ENCODE results near the gene USP6NL.

USP6NL gene

DNA sequence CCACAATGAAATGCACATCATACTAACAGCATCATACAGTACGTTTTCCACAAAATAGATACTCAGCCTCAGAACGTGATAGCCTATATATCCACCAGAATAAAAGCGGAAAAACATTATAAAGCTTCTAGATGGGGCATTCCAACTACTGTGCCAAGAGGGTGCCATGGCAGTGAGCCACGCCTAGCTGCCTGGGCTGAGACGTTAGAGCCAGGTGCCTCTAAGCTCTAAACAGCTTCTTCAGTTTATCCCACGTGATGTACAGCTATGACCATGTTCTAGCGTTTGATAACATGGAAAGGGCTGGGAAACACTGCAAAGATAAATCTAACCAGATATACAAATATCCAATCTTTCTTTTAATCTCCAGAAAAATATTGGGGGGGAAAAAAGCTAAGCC is 17.8 kb downstream of the USP6NL start:
- DNase-seq (ENCODE audit: low read depth), result no peak

DNA sequence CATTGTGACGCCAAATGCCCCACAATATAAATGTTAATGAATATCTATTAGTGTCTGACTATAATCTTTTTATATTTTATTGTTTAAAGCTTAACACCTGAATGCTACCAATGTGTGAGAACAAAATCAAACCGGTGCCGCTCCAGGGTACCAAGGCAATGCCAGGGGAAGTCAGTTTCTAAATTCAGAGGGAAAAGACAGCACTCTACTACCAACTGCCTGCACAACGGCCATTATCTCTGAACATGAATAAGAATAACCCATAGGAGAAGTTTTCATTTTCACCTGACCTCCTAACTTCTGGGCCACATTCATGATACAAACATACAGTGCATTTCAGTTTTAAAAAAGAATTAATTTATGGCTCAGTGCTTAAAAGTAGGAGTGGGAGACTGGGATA is 21.7 kb downstream of the USP6NL start:
- no peak for DNase-seq (ENCODE audit: low read depth)

DNA sequence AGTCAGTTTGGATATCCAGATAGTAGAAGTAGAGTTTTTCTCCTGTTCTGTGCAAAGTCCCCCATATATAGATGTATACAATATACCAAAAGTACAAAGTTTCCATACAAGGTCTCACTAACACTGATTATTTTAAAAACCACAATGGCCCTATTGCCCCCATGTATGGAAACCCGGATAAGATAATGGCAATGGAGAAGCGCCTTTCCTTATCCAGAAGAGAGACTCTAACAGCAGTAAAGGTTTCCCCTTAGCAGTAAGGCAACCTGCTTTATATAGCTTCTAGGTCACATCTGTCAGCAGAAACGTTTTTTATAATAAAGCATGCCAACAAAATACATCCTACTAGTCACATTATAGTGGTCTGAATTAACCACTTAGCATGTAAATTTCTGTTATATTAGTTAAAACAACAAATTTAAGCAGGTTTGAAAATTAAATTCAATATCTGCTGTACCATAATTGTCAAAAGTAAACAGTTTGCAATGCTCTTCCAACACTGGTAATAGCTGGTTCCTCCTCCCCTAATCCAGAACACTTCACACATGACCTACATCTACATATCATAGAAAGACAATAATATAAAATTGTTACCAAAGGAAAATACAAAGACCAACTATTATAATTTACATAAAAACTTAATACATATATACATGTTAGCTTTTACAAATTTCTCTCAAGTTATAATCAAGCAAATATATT is 22.4 kb downstream of the USP6NL start:
- no peak for DNase-seq (ENCODE audit: low read depth)

DNA sequence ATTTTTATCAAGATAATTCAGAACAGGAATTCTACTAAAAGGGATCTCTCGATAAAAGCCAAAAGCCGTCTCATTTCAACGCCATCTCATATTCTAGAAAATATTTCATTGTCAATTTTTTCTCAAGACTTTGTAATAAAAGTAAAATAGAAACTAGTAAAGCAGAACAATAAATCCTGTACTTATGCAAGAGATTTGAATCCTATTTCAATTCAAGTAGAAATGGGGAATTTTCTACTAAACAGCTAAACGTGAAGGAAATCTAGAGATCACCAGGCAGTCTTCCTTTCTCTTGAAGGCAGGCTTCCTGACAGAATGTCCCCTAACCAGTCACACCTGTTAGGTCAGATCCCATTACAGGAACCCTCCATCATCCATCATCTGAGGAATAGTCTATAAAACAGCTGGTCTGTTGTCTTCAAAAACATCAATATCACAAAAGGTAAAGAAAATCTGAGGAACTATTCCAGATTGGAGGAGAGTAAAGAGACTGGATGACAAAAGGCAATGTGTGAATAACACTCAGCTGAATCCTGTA is 23.7 kb downstream of the USP6NL start:
- DNase-seq (ENCODE audit: low read depth), result no peak

DNA sequence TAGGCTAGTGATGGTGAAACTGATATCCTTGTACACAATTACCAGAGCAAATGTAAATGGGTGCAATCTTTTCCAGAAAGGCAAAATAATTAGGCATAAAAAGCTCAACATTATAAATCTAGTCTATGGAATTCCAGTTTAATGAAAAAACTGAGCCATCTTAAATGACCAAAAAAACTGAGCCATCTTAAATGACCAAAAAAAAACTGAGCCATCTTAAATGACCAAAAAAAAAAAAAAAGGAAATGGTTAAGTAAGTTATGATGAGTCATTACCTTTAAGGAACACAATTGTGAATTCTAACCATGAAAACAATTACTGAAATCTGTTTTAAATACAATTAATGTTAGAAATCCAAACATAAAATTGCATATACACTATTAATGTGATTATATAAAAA is 25.3 kb downstream of the USP6NL start:
- no peak for DNase-seq (ENCODE audit: low read depth)

DNA sequence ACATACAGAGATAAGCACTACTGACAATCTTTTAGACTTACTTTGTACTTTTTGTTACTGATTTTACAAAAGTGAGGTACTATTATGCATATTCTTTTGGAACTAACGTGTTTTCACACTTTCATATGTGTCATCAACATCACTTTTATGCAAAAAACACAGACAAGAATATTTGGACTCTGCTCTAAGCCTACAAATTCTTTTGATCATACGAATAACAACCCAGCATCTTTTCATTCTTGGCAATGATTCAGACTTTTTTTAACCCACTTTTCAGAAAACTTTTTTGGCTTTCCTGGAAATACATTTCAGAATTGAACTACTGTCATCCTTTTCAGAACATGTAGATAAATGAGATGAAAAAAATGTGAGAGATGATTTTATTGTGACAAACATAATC is 30.2 kb downstream of the USP6NL start:
- DNase-seq (ENCODE audit: low read depth), result no peak

DNA sequence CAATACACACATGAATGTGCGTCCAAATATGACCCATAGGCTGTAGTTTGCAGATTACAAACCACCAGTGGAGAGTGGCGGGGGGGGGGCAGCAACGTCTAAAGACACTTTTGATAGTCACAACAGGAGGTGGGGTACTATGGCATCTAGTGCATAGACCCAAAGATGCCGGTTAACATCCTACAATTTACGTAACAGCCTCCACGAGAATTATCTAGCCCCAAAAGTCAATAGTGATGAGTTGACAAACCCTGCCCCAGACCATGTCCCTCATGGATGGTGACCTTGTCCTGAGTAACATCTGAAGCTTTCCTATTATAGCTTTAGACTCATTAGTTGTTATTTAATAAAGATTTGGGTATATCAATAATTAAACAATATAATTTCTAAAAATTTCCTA is 31.6 kb downstream of the USP6NL start:
- DNase-seq (ENCODE audit: low read depth), result no peak

DNA sequence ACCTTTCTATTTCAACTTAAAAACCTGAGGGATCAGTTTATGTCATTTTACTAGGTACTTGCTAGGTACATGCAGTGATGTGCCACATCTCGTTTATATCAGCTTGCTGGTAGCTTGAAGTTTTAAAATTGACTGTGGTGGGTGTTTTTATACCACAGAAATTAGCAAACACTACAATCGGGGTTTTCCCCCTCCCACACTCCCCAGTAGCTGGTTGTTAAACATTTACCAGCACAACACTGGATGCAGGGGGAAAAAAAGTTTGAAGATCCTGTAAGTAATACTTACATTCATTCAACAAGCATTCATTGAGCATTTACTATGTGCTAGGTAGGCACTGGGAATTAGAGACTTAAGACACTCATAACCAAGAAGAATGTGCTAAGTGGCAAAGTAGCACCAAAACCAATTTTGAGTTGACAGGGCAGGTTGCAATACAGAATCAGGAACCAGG is 32.6 kb downstream of the USP6NL start:
- no peak for DNase-seq (ENCODE audit: low read depth)

DNA sequence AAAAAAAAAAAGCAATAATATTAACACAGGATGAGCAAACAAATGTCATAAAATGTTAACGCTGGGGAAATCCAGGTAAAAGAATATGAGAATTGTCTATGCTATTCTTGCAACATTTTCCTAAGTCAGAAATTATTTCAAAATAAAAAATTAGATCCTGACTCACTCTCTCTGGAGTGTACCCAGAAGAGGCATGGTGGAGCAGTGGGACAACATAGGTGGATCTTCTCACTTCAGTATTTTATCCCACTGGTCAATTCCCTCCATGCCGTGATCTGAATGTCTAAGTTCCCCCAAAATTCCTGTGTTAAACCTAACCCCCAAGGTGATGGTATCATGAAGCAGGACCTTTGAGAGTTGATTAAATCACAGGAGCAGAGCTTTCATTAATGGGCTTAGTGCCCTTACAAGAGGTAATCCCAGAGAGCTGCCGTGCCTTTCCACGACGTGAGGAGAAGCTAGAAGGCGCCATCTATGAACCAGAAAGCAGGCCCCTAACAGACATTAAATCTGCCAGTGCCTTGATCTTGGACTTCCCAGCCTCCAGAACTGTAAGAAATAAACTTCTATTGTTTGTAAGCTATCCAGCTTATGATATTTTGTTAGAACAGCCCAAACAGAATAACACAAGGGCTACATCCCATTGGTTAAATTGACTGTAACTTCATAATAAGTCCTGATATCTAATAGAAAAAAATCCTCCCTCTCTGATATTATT is 35.2 kb downstream of the USP6NL start:
- no peak for DNase-seq (ENCODE audit: low read depth)

DNA sequence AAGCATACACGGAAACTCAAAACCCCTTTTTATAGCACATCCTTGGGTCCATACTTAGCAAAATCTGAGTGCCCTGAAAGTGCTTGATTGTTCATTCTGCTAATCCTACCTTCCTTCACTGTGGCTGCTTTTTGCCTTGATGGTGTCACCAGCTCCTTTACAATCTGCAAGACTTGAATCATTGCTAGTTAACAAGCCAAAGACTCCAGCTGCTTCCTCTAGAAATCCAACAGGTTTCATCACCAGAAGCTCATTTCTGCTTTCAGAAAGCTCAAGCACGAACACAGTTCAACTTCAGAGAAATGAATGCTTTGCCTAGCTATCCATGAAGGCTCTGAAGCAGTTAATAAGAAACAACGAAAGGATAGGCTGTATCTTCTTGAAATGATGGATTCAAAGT is 38.0 kb downstream of the USP6NL start:
- DNase-seq (ENCODE audit: low read depth), result peak; percentile 24

DNA sequence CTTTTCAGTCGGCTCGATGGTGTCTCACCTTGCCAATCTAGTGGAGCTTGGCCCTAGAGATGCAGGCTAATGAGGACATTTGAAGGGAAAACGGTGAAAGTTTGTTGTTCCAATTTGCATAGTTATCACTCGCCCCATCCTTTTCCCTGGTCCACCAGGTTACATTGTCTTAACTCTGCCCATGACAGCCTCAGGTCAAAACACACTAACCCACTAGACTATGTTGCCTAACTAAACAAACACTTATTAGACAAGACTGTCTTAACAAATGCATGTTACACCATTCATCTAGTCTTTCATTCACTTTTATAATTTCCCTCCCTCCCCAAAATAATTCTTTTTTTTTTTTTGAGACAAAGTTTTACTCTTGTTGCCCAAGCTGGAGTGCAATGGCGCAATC is 40.7 kb downstream of the USP6NL start:
- no peak for DNase-seq (ENCODE audit: low read depth)

DNA sequence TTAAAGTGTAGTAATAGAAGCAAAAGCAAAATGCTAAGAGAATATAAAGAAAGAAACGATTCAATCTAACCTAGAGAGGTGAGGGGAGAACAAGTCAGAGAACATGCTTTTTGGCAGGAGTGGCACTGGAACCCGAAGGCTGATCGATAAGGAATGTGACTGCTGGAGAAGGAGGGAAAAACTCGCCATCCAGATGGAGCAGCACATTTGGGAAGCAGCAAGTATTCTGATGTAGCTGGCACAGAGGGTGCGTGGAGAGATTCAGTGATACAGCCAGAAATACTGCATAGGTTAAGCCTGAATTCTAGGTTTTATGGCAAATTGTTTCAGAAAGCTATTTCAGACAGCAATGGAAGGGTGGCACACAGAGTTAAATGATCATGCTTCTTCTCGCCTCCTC is 42.0 kb downstream of the USP6NL start:
- DNase-seq (ENCODE audit: low read depth), result no peak

DNA sequence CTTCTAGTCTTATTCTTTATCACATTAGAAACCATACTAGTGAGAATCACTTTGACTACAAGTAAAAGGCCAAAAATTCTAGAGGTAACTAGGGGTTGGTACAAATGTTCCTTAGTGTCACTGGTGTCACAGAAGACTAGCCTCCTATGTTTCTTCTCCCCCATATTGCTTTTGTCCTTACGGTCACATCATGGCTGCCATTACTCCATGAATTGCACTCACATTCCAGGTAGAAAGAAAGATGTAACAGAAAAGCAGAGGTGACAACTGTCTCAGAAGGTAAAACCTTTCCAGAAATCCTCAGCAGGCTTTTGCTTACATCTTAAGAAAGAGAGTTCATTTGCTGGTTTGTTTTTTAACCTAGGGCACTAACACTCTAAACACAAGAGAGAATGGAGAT is 42.9 kb downstream of the USP6NL start:
- no peak for DNase-seq (ENCODE audit: low read depth)

DNA sequence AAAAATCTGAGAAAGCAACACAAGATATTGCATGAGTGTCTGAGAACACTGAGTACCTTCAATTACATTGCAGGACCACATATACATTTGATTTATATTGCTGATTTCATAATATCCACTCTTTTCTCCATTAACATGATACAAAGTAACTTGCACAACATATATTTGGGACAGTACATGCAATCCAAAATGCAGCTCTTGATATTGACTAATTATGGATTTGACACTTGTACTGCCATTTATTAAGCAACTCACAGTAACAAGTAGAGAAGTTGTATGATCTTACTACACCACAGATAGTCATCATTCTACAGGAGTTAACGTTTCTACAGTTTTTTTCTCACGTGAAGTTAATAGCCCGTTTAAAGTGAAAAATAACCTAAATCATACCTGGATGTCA is 46.7 kb downstream of the USP6NL start:
- DNase-seq (ENCODE audit: low read depth), result no peak

DNA sequence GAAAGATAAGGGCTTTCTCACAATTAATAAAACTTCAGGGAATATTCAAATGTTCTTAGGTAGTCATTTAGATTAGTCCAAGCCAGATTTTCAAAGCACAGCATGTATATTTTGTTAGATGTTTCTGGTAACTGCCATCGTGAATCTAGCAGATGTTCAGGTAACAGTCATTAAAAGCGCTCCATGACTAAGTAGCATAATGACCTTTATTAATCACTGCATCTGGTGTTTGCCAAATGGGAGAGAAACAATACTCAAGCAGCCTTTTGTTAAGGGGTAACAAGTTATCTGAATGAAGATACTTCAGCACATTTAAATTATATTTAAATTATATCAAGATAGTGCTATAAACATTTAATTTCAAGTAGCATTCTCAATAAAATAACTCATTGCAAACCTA is 47.5 kb downstream of the USP6NL start:
- no peak for DNase-seq (ENCODE audit: low read depth)

DNA sequence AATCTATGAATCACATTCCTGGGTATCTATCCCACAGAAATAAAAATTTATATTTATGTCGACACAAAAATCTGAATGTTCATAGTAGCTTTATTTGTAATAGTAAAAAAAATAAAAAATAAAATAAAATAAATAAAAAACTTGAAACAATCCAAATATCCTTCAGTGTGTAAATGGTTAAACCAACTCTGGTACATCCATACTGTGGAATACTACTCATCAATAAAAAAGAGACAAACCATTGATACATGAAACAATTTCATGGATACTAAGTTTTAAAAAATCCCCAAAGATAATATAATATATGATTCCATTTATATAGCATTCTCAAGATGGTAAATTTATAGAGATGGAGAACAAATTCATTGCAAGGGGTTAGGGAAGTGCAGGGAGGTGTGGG is 48.6 kb downstream of the USP6NL start:
- no peak for DNase-seq (ENCODE audit: low read depth)

DNA sequence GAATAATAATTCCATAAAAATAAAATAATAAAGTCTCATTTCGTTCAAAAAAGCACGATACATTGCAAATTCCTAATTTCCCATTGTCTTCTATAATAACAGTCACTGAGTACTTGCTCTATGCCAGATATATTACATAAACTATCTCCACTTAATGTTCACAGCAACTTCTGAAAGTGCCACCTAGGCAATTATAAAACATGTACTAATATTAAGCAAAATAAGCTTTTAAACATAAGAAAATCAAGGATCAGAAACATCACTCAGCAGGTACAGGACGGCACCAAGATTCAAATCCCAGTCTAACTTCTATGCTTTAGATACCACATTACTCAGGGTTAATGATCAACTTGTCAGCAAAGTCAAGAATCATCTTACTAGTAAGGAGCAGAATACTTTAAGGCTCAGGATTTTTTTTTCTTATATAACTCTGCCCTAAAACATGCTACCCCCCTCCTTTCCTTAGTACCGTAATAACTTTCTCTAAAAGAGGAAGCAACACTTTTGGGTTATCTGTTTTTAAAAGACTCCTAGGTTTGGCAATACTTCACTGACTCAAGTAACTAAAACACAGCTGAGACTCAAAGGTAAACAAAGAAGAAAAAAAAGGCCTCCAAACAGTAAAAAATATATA is 51.3 kb downstream of the USP6NL start:
- DNase-seq (ENCODE audit: low read depth), result no peak

DNA sequence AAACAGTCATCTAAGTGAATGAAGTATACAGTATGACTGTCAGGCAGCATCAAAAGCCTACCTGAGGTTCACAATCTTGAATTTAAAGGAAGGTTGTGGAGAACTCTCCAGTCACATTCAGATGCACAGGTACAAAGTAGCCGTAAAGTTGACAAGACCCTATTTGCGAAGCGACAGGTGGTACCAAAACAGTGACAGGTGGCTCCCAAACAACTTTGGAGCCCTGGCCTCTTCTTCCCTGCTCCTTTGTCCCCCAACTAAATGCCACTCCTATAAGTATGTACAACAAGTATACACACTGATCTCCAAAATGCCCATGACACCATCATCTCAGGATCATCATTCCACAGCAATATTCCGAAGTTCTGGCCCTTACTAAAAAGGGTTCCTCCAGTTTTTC is 53.5 kb downstream of the USP6NL start:
- DNase-seq (ENCODE audit: low read depth), result no peak

DNA sequence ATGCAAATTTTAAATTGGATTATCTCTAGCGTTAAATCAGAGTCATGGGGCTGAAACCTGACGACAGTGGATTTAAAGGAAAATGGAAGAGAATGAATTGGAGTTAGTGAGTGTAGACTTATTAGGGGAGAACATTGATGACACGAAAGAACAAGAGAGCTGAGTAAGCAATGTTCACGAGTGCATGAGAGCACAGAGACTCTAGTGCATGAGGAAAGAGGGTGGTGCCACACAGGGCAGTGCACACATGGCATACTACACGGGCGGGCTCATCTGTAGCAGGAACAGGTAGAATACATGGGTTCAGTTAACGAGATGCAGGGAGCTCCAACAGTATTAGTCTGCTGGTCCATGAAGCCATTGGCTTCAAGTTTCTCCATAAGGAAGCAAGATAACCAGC is 53.9 kb downstream of the USP6NL start:
- no peak for DNase-seq (ENCODE audit: low read depth)

DNA sequence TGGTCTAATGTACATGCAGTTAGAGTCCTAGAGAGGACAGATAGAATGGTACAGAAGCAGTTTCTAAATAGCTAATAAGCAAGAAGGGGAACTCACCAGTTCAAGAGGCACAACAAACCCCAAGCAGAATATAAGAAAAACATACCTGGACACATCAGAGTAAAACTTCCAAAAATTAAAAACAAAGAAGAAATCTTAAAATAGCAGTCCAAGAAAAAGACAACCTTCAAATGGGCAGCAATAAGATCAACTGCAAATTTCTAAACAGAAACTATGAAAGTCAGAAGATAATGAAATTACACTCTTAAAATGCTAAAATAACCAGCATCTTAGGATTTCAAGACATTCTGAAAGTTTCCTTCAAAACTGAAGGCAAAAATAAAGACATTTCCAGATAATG is 55.9 kb downstream of the USP6NL start:
- DNase-seq (ENCODE audit: low read depth), result no peak

DNA sequence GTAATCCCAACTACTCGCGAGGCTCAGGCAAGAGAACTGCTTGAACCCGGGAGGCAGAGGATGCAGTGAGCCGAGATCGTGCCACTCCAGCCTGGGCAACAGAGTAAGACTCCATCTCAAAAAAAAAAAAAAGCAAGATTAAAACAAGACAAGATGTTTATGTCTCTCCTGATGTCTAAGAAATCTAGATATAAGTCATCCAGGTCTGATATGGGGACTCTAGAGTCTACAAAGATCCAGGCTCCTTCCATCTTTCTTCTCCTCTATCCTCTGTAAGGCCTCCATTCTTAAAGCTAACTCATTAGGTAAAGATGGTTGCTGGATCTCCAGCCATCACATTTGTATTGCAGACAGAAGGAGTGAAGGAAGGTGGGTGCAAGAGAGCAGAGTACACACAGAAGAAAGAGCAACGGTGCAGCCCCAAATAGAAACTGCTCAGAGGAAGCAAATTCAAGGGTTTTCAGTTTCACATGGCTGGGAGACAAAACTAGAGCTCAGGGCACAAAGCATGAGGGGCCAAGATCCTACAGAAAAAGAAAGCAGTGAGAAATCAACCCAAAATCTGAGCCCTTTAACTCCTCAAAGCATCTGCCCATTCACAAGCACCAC is 57.6 kb downstream of the USP6NL start:
- no peak for DNase-seq (ENCODE audit: low read depth)

DNA sequence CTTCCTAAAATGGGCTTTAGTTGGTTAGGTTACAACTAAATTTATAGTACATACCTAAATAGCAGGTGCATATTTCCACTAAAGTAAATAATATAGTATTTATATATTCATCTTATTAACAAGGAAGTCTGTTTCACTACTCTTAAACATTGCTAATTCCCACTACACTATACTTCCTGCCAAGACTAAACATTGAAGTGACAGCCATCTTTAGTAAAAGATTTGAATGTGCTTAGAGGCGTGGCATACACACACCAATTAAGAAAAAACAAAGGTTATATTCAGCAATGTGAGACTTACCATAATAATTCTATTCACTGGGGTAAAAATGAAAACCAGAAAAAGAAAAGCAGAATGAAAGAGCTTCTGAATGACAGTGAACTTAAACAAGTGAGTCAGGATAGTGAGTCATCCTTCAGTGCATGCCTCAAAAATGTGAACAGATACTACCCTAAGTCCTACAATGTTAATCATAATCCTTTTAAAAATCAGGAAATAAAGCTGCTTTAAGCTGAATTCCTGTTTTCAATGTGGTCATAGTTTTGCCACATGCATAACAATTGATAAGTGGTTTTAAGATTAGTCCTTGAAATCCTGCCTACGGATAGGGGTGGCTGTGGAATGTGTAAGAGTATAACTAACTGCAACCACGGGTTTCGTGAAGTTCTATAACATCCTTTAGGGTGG is 59.4 kb downstream of the USP6NL start:
- peak; percentile 71 for DNase-seq (ENCODE audit: low read depth)
